Transverse colon (tissue), 4 donors: ENCODE data around the gene STK32B.

Experiments
- POLR2A ChIP-seq: fragments of 450-650 bp; IDR thresholded peaks from one replicate; pipeline ENCODE4 v1.6.1; 2016; ENCODE audit warnings: antibody characterized with exemption, mild to moderate bottlenecking, moderate library complexity
- POLR2AphosphoS5 ChIP-seq, 3 donors: sonication (generic); formaldehyde crosslinking; IDR thresholded peaks; one replicate each; pipeline ENCODE4 v1.6.1; 2016; ENCODE audit warnings: antibody characterized with exemption in 3 of 3
- TF ChIP-seq, protein P1 (sequence below), 5 experiments: fragments of 200-600 bp in 3 of 5; fragments of 450-650 bp in 2 of 5; sonication (generic) in 3 of 5; IDR thresholded peaks; 1 replicate in 2 of 5; 2 replicates in 3 of 5; pipeline ENCODE4 v1.5.1; 2016 to 2017; ENCODE audit warnings: antibody characterized with exemption in 5 of 5, inconsistent platforms in 3 of 5, mild to moderate bottlenecking in 2 of 5, moderate library complexity in 1 of 5

GRCh38 chr4:5447755-5448154 is 396.5 kb downstream of the STK32B start:
- TF ChIP-seq POLR2A: no peak
- TF ChIP-seq, protein P1, sequence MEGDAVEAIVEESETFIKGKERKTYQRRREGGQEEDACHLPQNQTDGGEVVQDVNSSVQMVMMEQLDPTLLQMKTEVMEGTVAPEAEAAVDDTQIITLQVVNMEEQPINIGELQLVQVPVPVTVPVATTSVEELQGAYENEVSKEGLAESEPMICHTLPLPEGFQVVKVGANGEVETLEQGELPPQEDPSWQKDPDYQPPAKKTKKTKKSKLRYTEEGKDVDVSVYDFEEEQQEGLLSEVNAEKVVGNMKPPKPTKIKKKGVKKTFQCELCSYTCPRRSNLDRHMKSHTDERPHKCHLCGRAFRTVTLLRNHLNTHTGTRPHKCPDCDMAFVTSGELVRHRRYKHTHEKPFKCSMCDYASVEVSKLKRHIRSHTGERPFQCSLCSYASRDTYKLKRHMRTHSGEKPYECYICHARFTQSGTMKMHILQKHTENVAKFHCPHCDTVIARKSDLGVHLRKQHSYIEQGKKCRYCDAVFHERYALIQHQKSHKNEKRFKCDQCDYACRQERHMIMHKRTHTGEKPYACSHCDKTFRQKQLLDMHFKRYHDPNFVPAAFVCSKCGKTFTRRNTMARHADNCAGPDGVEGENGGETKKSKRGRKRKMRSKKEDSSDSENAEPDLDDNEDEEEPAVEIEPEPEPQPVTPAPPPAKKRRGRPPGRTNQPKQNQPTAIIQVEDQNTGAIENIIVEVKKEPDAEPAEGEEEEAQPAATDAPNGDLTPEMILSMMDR (IDR thresholded peaks at IDR 0.05): no peak
- TF ChIP-seq POLR2AphosphoS5 (IDR thresholded peaks at IDR 0.05): no peak
